ENCODE data around the gene OSBPL3.

OSBPL3 gene

GRCh38 chr7:24786306-24786705, 193.7 kb downstream of the OSBPL3 start:
- FAIRE-seq = no peak

GRCh38 chr7:24784277-24784676, 195.7 kb downstream of the OSBPL3 start:
- no peak for FAIRE-seq

- no peak for FAIRE-seq
Measured at GRCh38 chr7:24783698-24784097, 196.3 kb downstream of the OSBPL3 start.

GRCh38 chr7:24781106-24781505, 198.9 kb downstream of the OSBPL3 start:
- no peak for FAIRE-seq

GRCh38 chr7:24779283-24779655, 200.7 kb downstream of the OSBPL3 start:
- FAIRE-seq = no peak

- no peak for FAIRE-seq
Measured at GRCh38 chr7:24778543-24779282, 201.3 kb downstream of the OSBPL3 start.

- no peak for FAIRE-seq
Measured at GRCh38 chr7:24777806-24778205, 202.2 kb downstream of the OSBPL3 start.

- no peak for FAIRE-seq
Measured at GRCh38 chr7:24773646-24774045, 206.3 kb downstream of the OSBPL3 start.

GRCh38 chr7:24769851-24770250, 210.1 kb downstream of the OSBPL3 start:
- no peak for FAIRE-seq

GRCh38 chr7:24769014-24769830, 210.8 kb downstream of the OSBPL3 start:
- no peak for FAIRE-seq

- FAIRE-seq = no peak
Measured at GRCh38 chr7:24767878-24768569, 212.0 kb downstream of the OSBPL3 start.

- no peak for FAIRE-seq
Measured at GRCh38 chr7:24764972-24765744, 214.8 kb downstream of the OSBPL3 start.

- no peak for FAIRE-seq
Measured at GRCh38 chr7:24764011-24764410, 216.0 kb downstream of the OSBPL3 start.

GRCh38 chr7:24763303-24763901, 216.6 kb downstream of the OSBPL3 start:
- FAIRE-seq = no peak

- no peak for FAIRE-seq
Measured at GRCh38 chr7:24762771-24763170, 217.2 kb downstream of the OSBPL3 start.

GRCh38 chr7:24760968-24761367, 219.0 kb downstream of the OSBPL3 start:
- no peak for FAIRE-seq

- no peak for FAIRE-seq
Measured at GRCh38 chr7:24757353-24758275, 222.4 kb downstream of the OSBPL3 start, which contains the start of gene GSDME. Gene GSDME (minus strand): TSS chr7:24757464. CDS start chr7:24749774, 7,690 bp downstream.

- no peak for FAIRE-seq
Measured at GRCh38 chr7:24756545-24757352, 223.2 kb downstream of the OSBPL3 start.

- no peak for FAIRE-seq
Measured at GRCh38 chr7:24755541-24756407, 224.2 kb downstream of the OSBPL3 start.
